ENCODE data around the gene PTPRD.

The PTPRD gene

GRCh38 chr9:8574846-8575245 is 2038.0 kb downstream of the PTPRD start:
- no peak for TF ChIP-seq ZNF174 (tag by site-specific recombination; IDR thresholded peaks at IDR 0.05)
- Histone ChIP-seq H3K36me3 (ENCODE audit: control insufficient read depth in 2 of 2, insufficient read depth in 1 of 2, low read length in 2 of 2) (no peaks in the 10 kb centered on the region), H3K27ac (ENCODE audit: extremely low read depth, low read depth, low read length) (no peak overlapping the region), H3K4me3 (ENCODE audit: low read depth, low read length) (no peak overlapping the region), H3K9me3 (ENCODE audit: control insufficient read depth, insufficient read depth, low read depth, low read length) (no peaks in the 10 kb centered on the region), H3K4me1 (ENCODE audit: control insufficient read depth, insufficient read depth, low read length) (peaks cover 7% of the 10 kb centered on the region)
- POLR2A ChIA-PET = interaction anchor here (0.5 kb wide), 1 partner anchor 20 kb away, joined by 3 read pairs; no protein-coding TSS in a partner anchor
- CTCF ChIA-PET = no interaction called here

GRCh38 chr9:8572209-8572608 is 2040.6 kb downstream of the PTPRD start:
- CTCF ChIA-PET = no interaction called here
- no peak overlapping the region for H3K27ac ChIP-seq (ENCODE audit: extremely low read depth, low read depth, low read length)
- TF ChIP-seq ZNF792 (tag by site-specific recombination; IDR thresholded peaks at IDR 0.05) = no peak
- no peak for TF ChIP-seq ZNF302 (tag by site-specific recombination; IDR thresholded peaks at IDR 0.05; ENCODE audit: low read depth)
- no peak for TF ChIP-seq ZNF280C (tag by site-specific recombination; IDR thresholded peaks at IDR 0.05)
- TF ChIP-seq ZNF169 (tag by site-specific recombination; IDR thresholded peaks at IDR 0.05) = no peak
- TF ChIP-seq ZNF423 (tag by site-specific recombination; IDR thresholded peaks at IDR 0.05) = no peak
- no peak for TF ChIP-seq ZNF416 (tag by site-specific recombination; IDR thresholded peaks at IDR 0.05)
- no peak for TF ChIP-seq ZNF175 (tag by site-specific recombination; IDR thresholded peaks at IDR 0.05)
- no peak for TF ChIP-seq EGR2 (tag by site-specific recombination; IDR thresholded peaks at IDR 0.05; ENCODE audit: low read depth)
- TF ChIP-seq ZNF660 (tag by site-specific recombination; IDR thresholded peaks at IDR 0.05) = no peak
- TF ChIP-seq ZNF292 (tag by site-specific recombination; IDR thresholded peaks at IDR 0.05; ENCODE audit: borderline replicate concordance, low read depth) = no peak
- no peak for TF ChIP-seq ZNF473 (tag by site-specific recombination; IDR thresholded peaks at IDR 0.05)
- no peak for TF ChIP-seq ZFP37 (tag by site-specific recombination; IDR thresholded peaks at IDR 0.05)
- TF ChIP-seq ZNF518A (tag by site-specific recombination; conservative IDR thresholded peaks at IDR 0.05; ENCODE audit: low read depth) = no peak
- no peak for TF ChIP-seq ZNF350 (tag by site-specific recombination; IDR thresholded peaks at IDR 0.05)
- no peak overlapping the region for H3K4me3 ChIP-seq (ENCODE audit: low read depth, low read length)
- H3K4me1 ChIP-seq (ENCODE audit: control insufficient read depth, insufficient read depth, low read length) = peaks cover 7% of the 10 kb centered on the region
- POLR2A ChIA-PET = no interaction called here
- H3K36me3 ChIP-seq (ENCODE audit: control insufficient read depth in 2 of 2, insufficient read depth in 1 of 2, low read length in 2 of 2) = no peaks in the 10 kb centered on the region
- H3K9me3 ChIP-seq (ENCODE audit: control insufficient read depth, insufficient read depth, low read depth, low read length) = no peaks in the 10 kb centered on the region

- CTCF ChIA-PET = no interaction called here
- no peak overlapping the region for H3K27ac ChIP-seq (ENCODE audit: extremely low read depth, low read depth, low read length)
Observed at GRCh38 chr9:8571643-8572042, 2041.2 kb downstream of the PTPRD start.

More at GRCh38 chr9:8571643-8572042, 2041.2 kb downstream of the PTPRD start:
- Histone ChIP-seq H3K4me1 (ENCODE audit: control insufficient read depth, insufficient read depth, low read length) (peaks cover 7% of the 10 kb centered on the region), H3K36me3 (ENCODE audit: control insufficient read depth in 2 of 2, insufficient read depth in 1 of 2, low read length in 2 of 2) (no peaks in the 10 kb centered on the region), H3K4me3 (ENCODE audit: low read depth, low read length) (no peak overlapping the region), H3K9me3 (ENCODE audit: control insufficient read depth, insufficient read depth, low read depth, low read length) (no peaks in the 10 kb centered on the region)
- POLR2A ChIA-PET = no interaction called here
- TF ChIP-seq TRIM28 (IDR thresholded peaks at IDR 0.05; ENCODE audit: borderline replicate concordance, low read length) (peak; percentile 26; the same call in 1 of the 2 replicates), ZBTB1 (tag by site-specific recombination; IDR thresholded peaks at IDR 0.05) (no peak), ZNF416 (tag by site-specific recombination; IDR thresholded peaks at IDR 0.05) (no peak), ZBTB26 (tag by site-specific recombination; optimal IDR thresholded peaks at IDR 0.05) (no peak), MYNN (tag by site-specific recombination; IDR thresholded peaks at IDR 0.05; ENCODE audit: borderline replicate concordance) (no peak)
